Measurements from ENCODE around the gene FSIP1. TPM values are rescaled to one million over a fixed set of nuclear protein-coding genes. Genes with fewer than 3 reads are reported as not detected.

Gene FSIP1
- total RNA-seq, 4 donors from 2014 or later = 0.83 to 4.6 (median 1.4) TPM

- WGBS = 90% methylated on average over 17 of the region's 17 CpGs
- intact Hi-C loops (cut with DNase I) = loop anchor here (10.0 kb wide), 1 partner anchor 882 kb away; no protein-coding TSS in a partner anchor
- peaks cover 62 to 100% (median 98%) of the 10 kb centered on the region in 4 donors for H3K36me3 ChIP-seq
These were observed 195.4 kb downstream of the FSIP1 start for GRCh38 chr15:39587096-39587721.

GRCh38 chr15:39586387-39587095, 196.1 kb downstream of the FSIP1 start:
- Histone ChIP-seq H3K36me3 (peaks cover 57 to 98% (median 95%) of the 10 kb centered on the region in 4 donors), H3K4me3 (peak overlapping the region in 2 of 4 donors; percentile 72 to 90), H3K4me1 (peaks cover 34 to 100% (median 100%) of the 10 kb centered on the region in 4 donors), H3K27me3 (no peaks in the 10 kb centered on the region), H3K9me3 (no peaks in the 10 kb centered on the region), H3K27ac (replicated peaks in 1 of 4) (peak overlapping the region; percentile 56 to 93 (median 72))
- no peak for DNase-seq (ENCODE audit: extremely low spot score)
- WGBS = 52% methylated on average over 10 of the region's 10 CpGs
- intact Hi-C loops (cut with DNase I) = loop anchor here (10.0 kb wide), 1 partner anchor 882 kb away; no protein-coding TSS in a partner anchor
- TF ChIP-seq CTCF (IDR thresholded peaks at IDR 0.05) (no peak), POLR2AphosphoS5 (IDR thresholded peaks at IDR 0.05) (peak; percentile 35 to 69), EP300 (IDR thresholded peaks at IDR 0.05) (no peak), POLR2A (IDR thresholded peaks at IDR 0.05; ENCODE audit: low read depth) (peak; percentile 16)

More at GRCh38 chr15:39587096-39587721, 195.4 kb downstream of the FSIP1 start:
- Histone ChIP-seq H3K27me3 (no peaks in the 10 kb centered on the region), H3K9me3 (no peaks in the 10 kb centered on the region), H3K4me3 (peak overlapping the region in 1 of 4 donors; percentile 13), H3K27ac (replicated peaks in 1 of 4) (peak overlapping the region; percentile 56 to 93 (median 72)), H3K4me1 (peaks cover 34 to 99% (median 97%) of the 10 kb centered on the region in 4 donors)
- DNase-seq (ENCODE audit: extremely low spot score) = no peak
- TF ChIP-seq EP300 (IDR thresholded peaks at IDR 0.05) = no peak
- no peak for TF ChIP-seq CTCF (IDR thresholded peaks at IDR 0.05)
- no peak for TF ChIP-seq POLR2A (IDR thresholded peaks at IDR 0.05; ENCODE audit: low read depth)
- TF ChIP-seq POLR2AphosphoS5 (IDR thresholded peaks at IDR 0.05) = peak in 1 of 2 donors; percentile 43

- Histone ChIP-seq H3K4me3 (peak overlapping the region in 3 of 4 donors; percentile 61 to 90 (median 72)), H3K27ac (replicated peaks in 1 of 4) (peak overlapping the region; percentile 56 to 93 (median 72)), H3K9me3 (no peaks in the 10 kb centered on the region), H3K36me3 (peaks cover 50 to 92% (median 88%) of the 10 kb centered on the region in 4 donors), H3K27me3 (no peaks in the 10 kb centered on the region), H3K4me1 (peaks cover 34 to 97% (median 95%) of the 10 kb centered on the region in 4 donors)
- intact Hi-C loops (cut with DNase I) = loop anchor here (10.0 kb wide), 1 partner anchor 881 kb away; no protein-coding TSS in a partner anchor
- TF ChIP-seq POLR2AphosphoS5 (IDR thresholded peaks at IDR 0.05) (peak in 1 of 2 donors; percentile 32), POLR2A (IDR thresholded peaks at IDR 0.05; ENCODE audit: low read depth) (no peak), CTCF (IDR thresholded peaks at IDR 0.05) (no peak), EP300 (IDR thresholded peaks at IDR 0.05) (no peak)
- 61% methylated on average over 4 of the region's 4 CpGs for WGBS
- no peak for DNase-seq (ENCODE audit: extremely low spot score)
These were observed 196.8 kb downstream of the FSIP1 start for GRCh38 chr15:39585871-39586301.

- H3K4me3 ChIP-seq = peak overlapping the region in 3 of 4 donors; percentile 61 to 90 (median 72)
- peaks cover 34 to 92% (median 90%) of the 10 kb centered on the region in 4 donors for H3K4me1 ChIP-seq
- peak overlapping the region; percentile 58 to 94 (median 90) for H3K27ac ChIP-seq (replicated peaks in 1 of 4)
- intact Hi-C loops (cut with DNase I) = loop anchor here (10.0 kb wide), 1 partner anchor 881 kb away; no protein-coding TSS in a partner anchor
- 61% methylated on average over 4 of the region's 4 CpGs for WGBS
- DNase-seq (ENCODE audit: extremely low spot score) = no peak
- peaks cover 0 to 3% (median 0%) of the 10 kb centered on the region in 4 donors for H3K9me3 ChIP-seq
- H3K36me3 ChIP-seq = peaks cover 48 to 87% (median 83%) of the 10 kb centered on the region in 4 donors
- TF ChIP-seq EP300 (IDR thresholded peaks at IDR 0.05) (no peak), POLR2A (IDR thresholded peaks at IDR 0.05; ENCODE audit: low read depth) (peak; percentile 2), CTCF (IDR thresholded peaks at IDR 0.05) (no peak), POLR2AphosphoS5 (IDR thresholded peaks at IDR 0.05) (peak in 1 of 2 donors; percentile 59)
- peaks cover 0 to 3% (median 0%) of the 10 kb centered on the region in 4 donors for H3K27me3 ChIP-seq
These were observed 197.2 kb downstream of the FSIP1 start for GRCh38 chr15:39585389-39585841.
